HEK293 (cell line): ENCODE data around the gene MCFD2.

ENCODE experiments used
- SETDB1 ChIP-seq: IDR thresholded peaks from one replicate; pipeline ENCODE4 v1.6.1; 2017; ENCODE audit warnings: mild to moderate bottlenecking, low read length, moderate library complexity, mixed read lengths; ENCODE audit not compliant: insufficient read length
- ZBTB1 ChIP-seq: fragments of 450-650 bp; formaldehyde crosslinking; IDR thresholded peaks from 2 replicates; pipeline ENCODE4 v1.5.1; 2016; ENCODE audit warnings: missing biosample characterization, missing genetic modification characterization
- ZBTB7A ChIP-seq: fragments of 450-650 bp; formaldehyde crosslinking; IDR thresholded peaks from 2 replicates; pipeline ENCODE4 v1.5.1; 2016; ENCODE audit warnings: low read depth, missing biosample characterization, missing genetic modification characterization
- TF ChIP-seq, protein P1 (sequence below): fragments of 450-650 bp; formaldehyde crosslinking; IDR thresholded peaks from 2 replicates; pipeline ENCODE4 v1.5.1; 2016; ENCODE audit warnings: missing biosample characterization, missing genetic modification characterization, low read depth
- TF ChIP-seq, protein P2 (sequence below): IDR thresholded peaks from 2 replicates; pipeline ENCODE4 v1.6.1; 2011; ENCODE audit warnings: mild to moderate bottlenecking, low read depth, low read length, borderline replicate concordance

DNA sequence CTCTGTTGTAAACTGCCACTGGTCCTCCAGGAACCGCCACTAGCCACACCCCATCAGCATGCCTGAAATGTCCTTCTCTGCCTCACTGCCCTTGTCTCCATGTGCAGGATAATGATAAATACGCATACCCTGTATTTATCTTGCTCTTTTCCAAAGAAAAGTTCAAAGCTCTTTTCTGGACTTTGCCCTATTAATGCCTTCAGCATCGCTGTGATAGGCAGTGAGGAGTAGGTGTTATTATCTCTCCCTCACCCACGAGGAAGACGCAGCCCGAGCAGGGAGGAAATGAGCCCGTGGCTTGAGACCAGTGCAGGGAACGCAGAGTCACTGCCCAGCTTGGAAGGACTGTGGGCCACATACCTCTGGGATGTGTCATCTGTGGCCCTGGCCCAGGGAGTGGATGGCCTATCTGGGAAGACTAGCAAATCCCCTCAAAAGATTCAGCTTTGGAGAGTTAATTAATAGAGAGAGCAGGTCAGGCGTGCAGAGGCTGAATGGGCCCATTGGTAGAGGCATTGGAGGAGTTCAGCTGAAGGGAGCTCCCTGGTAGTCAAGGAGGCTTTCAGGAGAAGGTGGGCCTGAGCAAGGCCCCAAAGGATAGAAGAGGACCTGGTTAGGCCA lies 39.5 kb upstream of the MCFD2 start:
- TF ChIP-seq ZBTB1 (tag by site-specific recombination) = no peak
- TF ChIP-seq ZBTB7A = no peak
- TF ChIP-seq, protein P1, sequence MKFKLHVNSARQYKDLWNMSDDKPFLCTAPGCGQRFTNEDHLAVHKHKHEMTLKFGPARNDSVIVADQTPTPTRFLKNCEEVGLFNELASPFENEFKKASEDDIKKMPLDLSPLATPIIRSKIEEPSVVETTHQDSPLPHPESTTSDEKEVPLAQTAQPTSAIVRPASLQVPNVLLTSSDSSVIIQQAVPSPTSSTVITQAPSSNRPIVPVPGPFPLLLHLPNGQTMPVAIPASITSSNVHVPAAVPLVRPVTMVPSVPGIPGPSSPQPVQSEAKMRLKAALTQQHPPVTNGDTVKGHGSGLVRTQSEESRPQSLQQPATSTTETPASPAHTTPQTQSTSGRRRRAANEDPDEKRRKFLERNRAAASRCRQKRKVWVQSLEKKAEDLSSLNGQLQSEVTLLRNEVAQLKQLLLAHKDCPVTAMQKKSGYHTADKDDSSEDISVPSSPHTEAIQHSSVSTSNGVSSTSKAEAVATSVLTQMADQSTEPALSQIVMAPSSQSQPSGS (tag by site-specific recombination) = no peak
- no peak for TF ChIP-seq SETDB1
- TF ChIP-seq, protein P2, sequence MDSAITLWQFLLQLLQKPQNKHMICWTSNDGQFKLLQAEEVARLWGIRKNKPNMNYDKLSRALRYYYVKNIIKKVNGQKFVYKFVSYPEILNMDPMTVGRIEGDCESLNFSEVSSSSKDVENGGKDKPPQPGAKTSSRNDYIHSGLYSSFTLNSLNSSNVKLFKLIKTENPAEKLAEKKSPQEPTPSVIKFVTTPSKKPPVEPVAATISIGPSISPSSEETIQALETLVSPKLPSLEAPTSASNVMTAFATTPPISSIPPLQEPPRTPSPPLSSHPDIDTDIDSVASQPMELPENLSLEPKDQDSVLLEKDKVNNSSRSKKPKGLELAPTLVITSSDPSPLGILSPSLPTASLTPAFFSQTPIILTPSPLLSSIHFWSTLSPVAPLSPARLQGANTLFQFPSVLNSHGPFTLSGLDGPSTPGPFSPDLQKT = no peak
